Neural crest cell (in vitro differentiated cells): ENCODE results near the gene GLB1L2. TPM values are rescaled to one million over a fixed set of nuclear protein-coding genes. Genes with fewer than 3 reads are reported as not detected.

Experiments
- DNase-seq: peaks from one replicate; pipeline ENCODE4 v3.0.0; 2021; ENCODE audit warnings: low read depth, mixed read lengths, low spot score
- H3K27ac Mint-ChIP-seq: one replicate; pipeline ENCODE4 v1.8.0; 2021; ENCODE audit warnings: mild to moderate bottlenecking, mixed read lengths; ENCODE audit not compliant: unreplicated experiment
- H3K27me3 Mint-ChIP-seq: 2 replicates; pipeline ENCODE4 v1.8.0; 2021; ENCODE audit warnings: low read depth, mild to moderate bottlenecking, mixed read lengths
- H3K36me3 Mint-ChIP-seq: 2 replicates; pipeline ENCODE4 v1.8.0; 2021; ENCODE audit warnings: low read depth, mild to moderate bottlenecking, mixed read lengths
- H3K4me1 Mint-ChIP-seq: 2 replicates; pipeline ENCODE4 v1.8.0; 2021; ENCODE audit warnings: mixed read lengths
- H3K4me3 Mint-ChIP-seq: one replicate; pipeline ENCODE4 v1.8.0; 2021; ENCODE audit warnings: mild to moderate bottlenecking, mixed read lengths
- H3K9me3 Mint-ChIP-seq: 2 replicates; pipeline ENCODE4 v1.8.0; 2021; ENCODE audit warnings: mixed read lengths
- CTCF ChIP-seq: fragments of 200-600 bp; sonication (generic); conservative IDR thresholded peaks from 2 replicates; pipeline ENCODE4 v1.5.0; 2021; ENCODE audit warnings: antibody characterized with exemption, mild to moderate bottlenecking
- total RNA-seq: library from RNA; stranded (reverse); gene quantifications from 2 replicates; pipeline ENCODE4 v1.2.1, GENCODE V29; 2021

The GLB1L2 gene
- total RNA-seq, 1 donor from 2014 or later, result 15.4 TPM

DNA sequence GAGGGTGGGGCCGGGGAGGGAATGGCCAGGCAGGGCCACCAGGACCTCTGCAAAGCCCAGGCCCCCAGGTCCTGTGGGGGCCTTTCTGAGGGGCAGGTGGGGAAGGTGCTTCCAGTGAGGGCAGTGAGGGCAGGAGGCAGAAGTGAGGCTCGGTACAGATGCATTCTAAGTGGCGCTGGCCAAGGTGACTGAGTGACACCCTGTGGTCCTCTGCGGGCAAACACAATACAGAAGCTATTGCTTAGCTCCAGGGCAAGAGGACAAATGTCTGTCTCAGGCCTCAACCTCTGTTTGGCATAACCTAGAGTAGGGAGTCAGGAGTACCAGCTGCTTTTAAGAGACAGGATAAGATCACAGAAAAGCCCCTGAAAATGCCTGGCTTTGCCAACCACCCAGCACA is 49.0 kb downstream of the GLB1L2 start:
- no peak for DNase-seq
- Mint-ChIP-seq H3K4me3 (no peak overlapping the region), H3K36me3 (peaks cover 4% of the 10 kb centered on the region), H3K4me1 (no peaks in the 10 kb centered on the region), H3K27ac (no peak overlapping the region), H3K9me3 (no peaks in the 10 kb centered on the region), H3K27me3 (no peaks in the 10 kb centered on the region)
- TF ChIP-seq CTCF, result no peak

DNA sequence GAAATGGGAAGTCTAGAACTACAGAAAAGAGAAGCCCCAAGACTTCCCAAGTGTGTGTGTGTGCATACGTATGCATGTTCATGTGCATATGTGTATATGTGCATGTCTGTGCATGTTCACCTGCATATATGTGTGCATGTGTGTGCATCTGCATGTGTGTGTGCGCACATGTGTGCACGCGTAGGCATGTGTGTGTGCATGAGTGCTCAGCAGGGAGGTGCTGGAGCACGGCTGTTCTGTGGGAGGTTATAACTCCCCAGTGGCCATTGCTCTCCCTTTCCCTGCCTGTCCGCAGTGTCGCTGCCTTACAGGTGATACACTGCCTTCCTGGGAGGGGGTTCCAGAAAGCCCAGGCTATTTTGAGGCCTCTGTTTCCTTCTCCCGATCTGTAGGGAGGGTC is 50.5 kb downstream of the GLB1L2 start:
- no peaks in the 10 kb centered on the region for H3K27me3 Mint-ChIP-seq
- H3K4me3 Mint-ChIP-seq, result no peak overlapping the region
- TF ChIP-seq CTCF, result no peak
- no peak for DNase-seq
- H3K4me1 Mint-ChIP-seq, result no peaks in the 10 kb centered on the region
- H3K36me3 Mint-ChIP-seq, result peaks cover 4% of the 10 kb centered on the region
- H3K9me3 Mint-ChIP-seq, result no peaks in the 10 kb centered on the region
- H3K27ac Mint-ChIP-seq, result peak overlapping the region; percentile 28

- Mint-ChIP-seq H3K4me1 (no peaks in the 10 kb centered on the region), H3K4me3 (no peak overlapping the region), H3K27ac (no peak overlapping the region), H3K9me3 (no peaks in the 10 kb centered on the region), H3K36me3 (peaks cover 4% of the 10 kb centered on the region), H3K27me3 (no peaks in the 10 kb centered on the region)
- DNase-seq, result no peak
- no peak for TF ChIP-seq CTCF
Observed at GRCh38 chr11:134382830-134383229, 51.0 kb downstream of the GLB1L2 start.

DNA sequence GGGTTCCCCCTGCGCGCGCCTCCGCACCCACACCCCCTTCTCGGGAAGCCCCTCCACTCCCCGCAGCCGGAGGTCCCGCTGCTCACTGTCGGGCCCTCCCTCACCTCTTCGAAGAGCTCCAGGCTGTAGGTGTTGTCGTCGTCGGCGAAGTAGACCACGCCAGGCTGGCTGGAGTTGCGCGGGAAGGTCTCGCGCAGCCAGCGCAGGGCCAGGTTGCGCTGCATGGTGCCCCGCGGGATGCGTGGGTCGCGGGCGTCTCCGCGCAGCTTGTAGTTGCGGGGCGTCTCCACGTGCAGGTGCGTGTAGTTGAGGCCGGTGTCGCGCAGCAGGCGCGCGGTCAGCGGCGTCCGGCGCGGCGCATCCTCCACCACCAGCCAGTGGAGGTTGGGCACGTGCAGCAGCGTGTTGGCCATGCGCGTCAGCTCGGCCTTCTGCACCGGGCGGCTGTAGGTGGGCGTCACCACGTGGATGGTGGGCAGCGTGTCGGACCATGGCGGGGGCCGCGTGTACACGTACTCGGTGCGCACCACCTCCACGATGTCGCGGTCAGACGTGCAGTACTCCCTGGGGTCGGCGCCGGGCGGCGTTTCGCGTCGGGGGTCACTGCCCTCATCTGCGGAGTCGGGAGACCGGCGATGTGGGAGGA is 51.9 kb downstream of the GLB1L2 start:
- no peak for TF ChIP-seq CTCF
- Mint-ChIP-seq H3K4me1 (no peaks in the 10 kb centered on the region), H3K4me3 (no peak overlapping the region), H3K36me3 (no peaks in the 10 kb centered on the region), H3K27ac (no peak overlapping the region), H3K9me3 (no peaks in the 10 kb centered on the region), H3K27me3 (no peaks in the 10 kb centered on the region)
- DNase-seq, result no peak

- DNase-seq, result no peak
- no peaks in the 10 kb centered on the region for H3K36me3 Mint-ChIP-seq
- no peaks in the 10 kb centered on the region for H3K4me1 Mint-ChIP-seq
- no peaks in the 10 kb centered on the region for H3K27me3 Mint-ChIP-seq
- peak overlapping the region; percentile 35 for H3K27ac Mint-ChIP-seq
- H3K9me3 Mint-ChIP-seq, result no peaks in the 10 kb centered on the region
- no peak overlapping the region for H3K4me3 Mint-ChIP-seq
- no peak for TF ChIP-seq CTCF
Observed at GRCh38 chr11:134384406-134384805, 52.6 kb downstream of the GLB1L2 start.
